Kasumi-1 (cell line): ENCODE measurements around the gene SRCIN1.
A peak's percentile ranks its signal among the peaks of the same experiment; 100 is the strongest.

Source experiments
- DNase-seq, 2 experiments: peaks; one replicate each; lab custom pipeline; 2025; lab: John Stamatoyannopoulos, UW

SRCIN1 gene

GRCh38 chr17:38617967-38618760 is 12.4 kb upstream of the SRCIN1 start:
- no peak for DNase-seq

GRCh38 chr17:38617074-38617860 is 11.5 kb upstream of the SRCIN1 start:
- DNase-seq = no peak

GRCh38 chr17:38616361-38616760 is 10.6 kb upstream of the SRCIN1 start:
- DNase-seq = no peak

GRCh38 chr17:38613981-38614779 is 8.4 kb upstream of the SRCIN1 start:
- no peak for DNase-seq

- DNase-seq = no peak
These were observed 7.8 kb upstream of the SRCIN1 start for GRCh38 chr17:38613525-38613980.

- no peak for DNase-seq
These were observed 6.2 kb upstream of the SRCIN1 start for GRCh38 chr17:38611872-38612376.

- no peak for DNase-seq
These were observed 5.5 kb upstream of the SRCIN1 start for GRCh38 chr17:38611070-38611786.

- peak in 1 of 2 experiments; percentile 19 for DNase-seq
These were observed 3.7 kb upstream of the SRCIN1 start for GRCh38 chr17:38609280-38610031.

GRCh38 chr17:38608648-38609047 is 2.9 kb upstream of the SRCIN1 start:
- no peak for DNase-seq

GRCh38 chr17:38606646-38607611 is 1.2 kb upstream of the SRCIN1 start:
- no peak for DNase-seq

- DNase-seq = no peak
These were observed 326 bp downstream of the SRCIN1 start for GRCh38 chr17:38605411-38605840.

- peak in 1 of 2 experiments; percentile 15 for DNase-seq
These were observed 1.0 kb downstream of the SRCIN1 start for GRCh38 chr17:38604479-38605403.

GRCh38 chr17:38603786-38604478 is 1.8 kb downstream of the SRCIN1 start:
- DNase-seq = no peak

GRCh38 chr17:38602956-38603785 is 2.6 kb downstream of the SRCIN1 start:
- no peak for DNase-seq

GRCh38 chr17:38602453-38602852 is 3.3 kb downstream of the SRCIN1 start:
- DNase-seq = no peak

GRCh38 chr17:38601539-38602351 is 4.0 kb downstream of the SRCIN1 start:
- DNase-seq = peak in 1 of 2 experiments; percentile 17
